Parathyroid adenoma (tissue), 2 donors: Measurements from ENCODE around the gene KIRREL3.

Experiments
- H2AFZ ChIP-seq: fragments of 300-600 bp; sonication (generic); one replicate; pipeline ENCODE4 v1.7.0; 2017; ENCODE audit warnings: antibody characterized with exemption, mild to moderate bottlenecking
- H3K27ac ChIP-seq: fragments of 300-600 bp; sonication (generic); one replicate; pipeline ENCODE4 v1.7.0; 2017
- H3K27me3 ChIP-seq: fragments of 300-600 bp; sonication (generic); one replicate; pipeline ENCODE4 v1.7.0; 2017; ENCODE audit warnings: low read length; ENCODE audit not compliant: control insufficient read depth, insufficient read depth
- H3K36me3 ChIP-seq: fragments of 300-600 bp; sonication (generic); one replicate; pipeline ENCODE4 v1.7.0; 2017; ENCODE audit warnings: low read length; ENCODE audit not compliant: control insufficient read depth, insufficient read depth
- H3K4me1 ChIP-seq: fragments of 300-600 bp; sonication (generic); one replicate; pipeline ENCODE4 v1.7.0; 2017; ENCODE audit warnings: control low read depth
- H3K4me2 ChIP-seq: fragments of 300-600 bp; sonication (generic); one replicate; pipeline ENCODE4 v1.7.0; 2017; ENCODE audit warnings: low read length
- H3K4me3 ChIP-seq: fragments of 300-600 bp; sonication (generic); one replicate; pipeline ENCODE4 v1.7.0; 2017; ENCODE audit warnings: low read depth, low read length
- H3K79me2 ChIP-seq: fragments of 300-600 bp; sonication (generic); one replicate; pipeline ENCODE4 v1.7.0; 2017; ENCODE audit warnings: control low read depth
- H3K9ac ChIP-seq: fragments of 300-600 bp; sonication (generic); one replicate; pipeline ENCODE4 v1.7.0; 2017; ENCODE audit warnings: mild to moderate bottlenecking
- H3K9me3 ChIP-seq: fragments of 300-600 bp; sonication (generic); one replicate; pipeline ENCODE4 v1.7.0; 2017; ENCODE audit warnings: low read length; ENCODE audit not compliant: control insufficient read depth
- TF ChIP-seq, protein P1 (sequence below): fragments of 300-600 bp; sonication (generic); IDR thresholded peaks from one replicate; pipeline ENCODE4 v1.7.0; 2017; ENCODE audit warnings: antibody characterized with exemption, mild to moderate bottlenecking
- donor health status: primary hyperparathyroidism.

KIRREL3 gene

DNA sequence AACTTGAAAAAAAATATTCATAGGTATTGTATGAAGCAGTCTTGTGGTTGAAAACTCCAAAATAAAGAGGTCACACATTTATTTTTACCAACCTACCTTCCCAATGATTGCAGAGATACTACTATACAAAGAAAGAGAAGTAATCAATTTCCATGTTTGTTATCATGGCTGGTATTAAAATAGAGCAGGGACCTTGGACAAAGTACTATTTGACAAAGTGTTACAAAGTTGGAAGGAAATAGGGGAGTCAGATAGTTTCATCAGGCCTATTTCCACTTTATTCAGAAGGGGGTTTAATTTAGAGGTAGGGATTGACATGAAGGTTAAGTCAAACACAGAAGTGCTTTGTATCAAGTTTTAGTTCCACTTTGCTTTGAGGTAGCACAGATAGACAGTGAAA, 34.4 kb upstream of the KIRREL3 start:
- H3K4me2 ChIP-seq: no peak overlapping the region
- H3K79me2 ChIP-seq: no peaks in the 10 kb centered on the region
- H3K27ac ChIP-seq: no peak overlapping the region
- no peaks in the 10 kb centered on the region for H3K36me3 ChIP-seq
- no peaks in the 10 kb centered on the region for H3K9me3 ChIP-seq
- no peaks in the 10 kb centered on the region for H3K27me3 ChIP-seq
- H3K4me3 ChIP-seq: no peak overlapping the region
- H2AFZ ChIP-seq: no peak overlapping the region
- no peak overlapping the region for H3K9ac ChIP-seq
- H3K4me1 ChIP-seq: no peaks in the 10 kb centered on the region
- TF ChIP-seq, protein P1, sequence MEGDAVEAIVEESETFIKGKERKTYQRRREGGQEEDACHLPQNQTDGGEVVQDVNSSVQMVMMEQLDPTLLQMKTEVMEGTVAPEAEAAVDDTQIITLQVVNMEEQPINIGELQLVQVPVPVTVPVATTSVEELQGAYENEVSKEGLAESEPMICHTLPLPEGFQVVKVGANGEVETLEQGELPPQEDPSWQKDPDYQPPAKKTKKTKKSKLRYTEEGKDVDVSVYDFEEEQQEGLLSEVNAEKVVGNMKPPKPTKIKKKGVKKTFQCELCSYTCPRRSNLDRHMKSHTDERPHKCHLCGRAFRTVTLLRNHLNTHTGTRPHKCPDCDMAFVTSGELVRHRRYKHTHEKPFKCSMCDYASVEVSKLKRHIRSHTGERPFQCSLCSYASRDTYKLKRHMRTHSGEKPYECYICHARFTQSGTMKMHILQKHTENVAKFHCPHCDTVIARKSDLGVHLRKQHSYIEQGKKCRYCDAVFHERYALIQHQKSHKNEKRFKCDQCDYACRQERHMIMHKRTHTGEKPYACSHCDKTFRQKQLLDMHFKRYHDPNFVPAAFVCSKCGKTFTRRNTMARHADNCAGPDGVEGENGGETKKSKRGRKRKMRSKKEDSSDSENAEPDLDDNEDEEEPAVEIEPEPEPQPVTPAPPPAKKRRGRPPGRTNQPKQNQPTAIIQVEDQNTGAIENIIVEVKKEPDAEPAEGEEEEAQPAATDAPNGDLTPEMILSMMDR: no peak

DNA sequence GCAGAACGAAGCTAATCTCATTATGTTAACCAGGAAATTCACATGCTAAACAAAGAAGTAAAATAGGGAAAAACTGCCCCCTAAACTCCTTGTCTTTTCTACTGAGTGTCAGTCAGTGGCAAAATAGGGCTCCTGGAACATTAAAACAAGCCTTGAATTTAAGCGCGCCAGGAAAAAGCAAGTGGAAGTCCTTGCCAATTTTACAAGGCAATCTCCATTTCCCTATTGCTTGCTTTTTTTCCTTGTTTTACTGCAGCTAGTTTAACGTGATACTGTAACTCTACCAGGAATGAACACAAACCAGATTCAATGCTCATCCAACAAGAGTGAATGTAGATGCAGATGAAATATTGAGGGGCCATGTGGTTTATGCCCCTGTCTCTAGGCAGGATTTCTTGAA, 28.1 kb upstream of the KIRREL3 start:
- TF ChIP-seq, protein P1: no peak
- no peak overlapping the region for H3K27ac ChIP-seq
- H3K4me2 ChIP-seq: no peak overlapping the region
- no peaks in the 10 kb centered on the region for H3K27me3 ChIP-seq
- H3K79me2 ChIP-seq: no peaks in the 10 kb centered on the region
- no peak overlapping the region for H3K4me3 ChIP-seq
- H2AFZ ChIP-seq: no peak overlapping the region
- H3K9me3 ChIP-seq: no peaks in the 10 kb centered on the region
- H3K9ac ChIP-seq: no peak overlapping the region
- no peaks in the 10 kb centered on the region for H3K36me3 ChIP-seq
- H3K4me1 ChIP-seq: no peaks in the 10 kb centered on the region

DNA sequence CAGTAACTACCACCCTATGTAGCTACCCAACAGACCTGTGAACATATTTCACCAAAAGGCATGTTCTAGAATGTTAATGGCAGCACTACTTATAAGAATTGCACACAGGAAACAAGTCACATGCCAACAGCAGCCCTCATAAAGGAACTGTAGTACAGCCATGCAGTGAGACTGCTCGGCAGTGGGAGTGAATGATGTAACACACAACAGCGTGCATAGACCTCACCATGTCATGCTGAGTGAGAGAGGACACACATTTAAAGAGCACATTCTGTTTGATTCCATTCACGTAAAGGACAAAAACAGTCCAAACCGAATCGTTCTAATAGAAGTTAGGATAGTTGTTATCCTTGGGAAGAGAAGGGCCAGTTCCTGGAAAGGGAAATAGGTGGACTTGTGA, 27.2 kb upstream of the KIRREL3 start:
- no peak overlapping the region for H3K4me3 ChIP-seq
- no peaks in the 10 kb centered on the region for H3K79me2 ChIP-seq
- no peak overlapping the region for H3K9ac ChIP-seq
- no peak overlapping the region for H3K27ac ChIP-seq
- no peak overlapping the region for H2AFZ ChIP-seq
- no peaks in the 10 kb centered on the region for H3K4me1 ChIP-seq
- H3K36me3 ChIP-seq: no peaks in the 10 kb centered on the region
- no peaks in the 10 kb centered on the region for H3K9me3 ChIP-seq
- H3K4me2 ChIP-seq: no peak overlapping the region
- H3K27me3 ChIP-seq: no peaks in the 10 kb centered on the region
- TF ChIP-seq, protein P1: no peak

DNA sequence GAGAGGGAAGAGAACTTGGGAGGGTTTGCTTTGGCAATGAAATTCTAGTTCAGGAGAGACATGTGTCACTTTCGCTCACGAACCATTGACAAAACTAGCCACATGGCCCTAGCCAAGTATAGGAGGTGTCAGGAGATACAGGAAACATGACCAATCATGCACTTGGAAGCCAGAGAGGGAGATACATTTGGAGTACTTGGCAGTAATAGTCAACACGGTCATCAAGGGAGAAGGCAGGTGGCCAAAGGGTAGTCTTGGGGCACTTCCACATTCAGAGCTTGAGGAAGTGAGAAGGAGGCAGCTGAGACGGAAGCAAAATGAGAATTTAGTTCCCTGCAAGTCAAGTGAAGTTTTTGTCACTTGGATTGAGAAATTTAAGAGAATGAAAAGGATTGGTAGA, 26.4 kb upstream of the KIRREL3 start:
- H3K27ac ChIP-seq: no peak overlapping the region
- no peak overlapping the region for H2AFZ ChIP-seq
- no peaks in the 10 kb centered on the region for H3K27me3 ChIP-seq
- H3K9ac ChIP-seq: no peak overlapping the region
- H3K79me2 ChIP-seq: no peaks in the 10 kb centered on the region
- H3K9me3 ChIP-seq: no peaks in the 10 kb centered on the region
- TF ChIP-seq, protein P1: no peak
- H3K36me3 ChIP-seq: no peaks in the 10 kb centered on the region
- H3K4me1 ChIP-seq: no peaks in the 10 kb centered on the region
- H3K4me2 ChIP-seq: no peak overlapping the region
- no peak overlapping the region for H3K4me3 ChIP-seq

DNA sequence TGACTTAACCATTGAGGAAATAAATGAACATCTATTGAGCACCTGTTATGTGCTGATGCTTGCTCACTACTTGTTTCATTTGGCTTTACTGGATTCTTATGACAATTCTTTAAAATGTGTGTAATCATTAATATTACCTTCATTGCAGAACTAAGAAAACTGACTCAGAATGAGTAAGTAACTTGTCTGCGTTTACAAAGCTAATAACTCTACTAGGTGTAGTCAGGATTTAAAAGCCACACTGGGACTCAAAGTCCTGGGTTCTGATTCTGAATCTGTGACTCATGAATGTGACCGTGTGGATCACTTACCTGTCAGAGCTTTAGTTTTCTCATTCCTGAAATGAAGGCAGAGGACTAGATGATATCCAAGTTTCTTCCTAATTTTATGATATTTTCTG, 23.4 kb upstream of the KIRREL3 start:
- Histone ChIP-seq H3K4me1 (no peaks in the 10 kb centered on the region), H3K27ac (no peak overlapping the region), H3K79me2 (no peaks in the 10 kb centered on the region), H2AFZ (no peak overlapping the region), H3K9me3 (no peaks in the 10 kb centered on the region), H3K4me3 (no peak overlapping the region), H3K36me3 (no peaks in the 10 kb centered on the region), H3K4me2 (no peak overlapping the region), H3K27me3 (no peaks in the 10 kb centered on the region), H3K9ac (no peak overlapping the region)
- TF ChIP-seq, protein P1: no peak
